HG03196 (cell line): Measurements from ENCODE around the gene PTPN5.

Experiments used
- ATAC-seq: cut with Tn5 transposase; IDR thresholded peaks from one replicate; pipeline ENCODE4 v1.9.1; 2021; ENCODE audit not compliant: unreplicated experiment

The PTPN5 gene

GRCh38 chr11:18743365-18743764 lies 48.2 kb downstream of the PTPN5 start:
- no peak for ATAC-seq

- no peak for ATAC-seq
Observed at GRCh38 chr11:18741783-18742182, 49.8 kb downstream of the PTPN5 start.

GRCh38 chr11:18739685-18740084 lies 51.9 kb downstream of the PTPN5 start:
- ATAC-seq = no peak

- ATAC-seq = no peak
Observed at GRCh38 chr11:18737642-18738041, 54.0 kb downstream of the PTPN5 start.

- no peak for ATAC-seq
Observed at GRCh38 chr11:18736590-18737148, 54.9 kb downstream of the PTPN5 start.

- ATAC-seq = no peak
Observed at GRCh38 chr11:18733202-18733601, 58.4 kb downstream of the PTPN5 start.

- peak; percentile 48 for ATAC-seq
Observed at GRCh38 chr11:18731949-18732821, 59.4 kb downstream of the PTPN5 start.

GRCh38 chr11:18731441-18731840 lies 60.2 kb downstream of the PTPN5 start:
- no peak for ATAC-seq

GRCh38 chr11:18730020-18730419 lies 61.6 kb downstream of the PTPN5 start:
- ATAC-seq = no peak

GRCh38 chr11:18729426-18729825 lies 62.2 kb downstream of the PTPN5 start:
- no peak for ATAC-seq

- ATAC-seq = no peak
Observed at GRCh38 chr11:18728658-18729057, 62.9 kb downstream of the PTPN5 start.

- no peak for ATAC-seq
Observed at GRCh38 chr11:18727479-18728236, 63.9 kb downstream of the PTPN5 start.

- no peak for ATAC-seq
Observed at GRCh38 chr11:18726040-18726439, 65.6 kb downstream of the PTPN5 start, which contains the start of gene IGSF22. Gene IGSF22, minus strand, starts transcription at chr11:18726188. Its CDS starts 1,952 bp downstream, at chr11:18724236.

GRCh38 chr11:18723991-18724390 lies 67.6 kb downstream of the PTPN5 start:
- ATAC-seq = no peak

GRCh38 chr11:18722293-18722637 lies 69.3 kb downstream of the PTPN5 start:
- no peak for ATAC-seq

GRCh38 chr11:18721561-18722292 lies 69.9 kb downstream of the PTPN5 start:
- ATAC-seq = peak; percentile 55

GRCh38 chr11:18720808-18721560 lies 70.6 kb downstream of the PTPN5 start:
- ATAC-seq = peak; percentile 54

GRCh38 chr11:18720091-18720807 lies 71.3 kb downstream of the PTPN5 start:
- no peak for ATAC-seq

- ATAC-seq = no peak
Observed at GRCh38 chr11:18715476-18715875, 76.1 kb downstream of the PTPN5 start.

- ATAC-seq = no peak
Observed at GRCh38 chr11:18714443-18714780, 77.2 kb downstream of the PTPN5 start.
